Stimulated activated CD8-positive, alpha-beta memory T cell treated with anti-CD3 and anti-CD28 coated beads, Interleukin-2, amount 100 ng/mL, for 1 hour (primary cell): ENCODE measurements around the gene FOXF1.

Experiments
- DNase-seq, 2 donors: peaks; one replicate each; pipeline ENCODE4 v3.0.0-alpha.2; 2020; ENCODE audit warnings: low read depth in 2 of 2

FOXF1 gene

GRCh38 chr16:86516623-86517003, 6.3 kb downstream of the FOXF1 start:
- no peak for DNase-seq

DNA sequence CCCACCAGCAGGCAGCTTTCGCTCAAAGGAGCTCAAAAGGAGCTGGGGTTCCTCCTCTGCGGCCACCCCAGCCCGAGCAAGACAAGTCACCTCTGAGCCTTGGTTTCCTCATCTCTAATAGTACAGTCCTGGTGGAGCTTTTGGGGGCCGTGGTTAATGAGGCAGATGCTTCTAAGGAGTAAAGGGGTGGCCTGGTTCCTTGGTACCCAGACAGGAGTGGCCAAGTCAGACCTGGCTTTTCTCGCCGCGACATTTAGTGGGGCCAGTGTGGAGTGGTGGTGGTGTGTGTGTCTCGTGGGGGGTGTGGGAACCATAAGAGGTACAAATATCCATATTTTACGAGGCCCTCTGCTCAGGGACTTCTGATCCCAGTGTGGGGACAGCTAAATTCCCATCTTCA, 6.7 kb downstream of the FOXF1 start:
- DNase-seq, result no peak

DNA sequence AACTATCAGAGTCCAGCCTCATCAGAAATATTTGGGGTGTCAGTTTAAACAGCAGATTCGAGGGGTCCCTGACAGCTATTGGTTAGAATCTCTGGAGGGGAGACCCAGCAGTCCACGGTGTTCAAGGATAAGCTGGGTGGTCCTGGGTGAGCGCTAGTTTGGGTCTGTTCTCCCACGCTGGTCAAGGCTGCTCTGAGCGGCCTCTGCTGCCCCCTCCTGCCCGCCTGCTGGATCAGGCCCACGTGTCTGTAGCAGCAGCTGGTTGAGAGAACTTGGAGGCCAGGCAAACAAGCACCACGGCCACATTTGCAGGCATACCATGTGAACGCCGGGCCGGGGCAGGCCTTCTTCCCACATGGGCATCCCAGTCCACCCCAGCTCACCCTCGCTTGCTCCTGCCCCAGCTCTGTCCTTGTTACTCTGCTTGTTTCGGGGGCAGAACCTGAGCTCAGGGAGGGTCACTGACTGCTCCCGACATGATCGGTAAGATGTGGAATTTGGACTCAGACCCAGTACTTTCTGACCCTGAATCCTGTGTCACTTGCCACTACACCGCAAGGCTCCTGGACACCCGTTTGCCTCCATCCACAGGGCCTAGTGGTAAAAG, 7.4 kb downstream of the FOXF1 start:
- no peak for DNase-seq

DNA sequence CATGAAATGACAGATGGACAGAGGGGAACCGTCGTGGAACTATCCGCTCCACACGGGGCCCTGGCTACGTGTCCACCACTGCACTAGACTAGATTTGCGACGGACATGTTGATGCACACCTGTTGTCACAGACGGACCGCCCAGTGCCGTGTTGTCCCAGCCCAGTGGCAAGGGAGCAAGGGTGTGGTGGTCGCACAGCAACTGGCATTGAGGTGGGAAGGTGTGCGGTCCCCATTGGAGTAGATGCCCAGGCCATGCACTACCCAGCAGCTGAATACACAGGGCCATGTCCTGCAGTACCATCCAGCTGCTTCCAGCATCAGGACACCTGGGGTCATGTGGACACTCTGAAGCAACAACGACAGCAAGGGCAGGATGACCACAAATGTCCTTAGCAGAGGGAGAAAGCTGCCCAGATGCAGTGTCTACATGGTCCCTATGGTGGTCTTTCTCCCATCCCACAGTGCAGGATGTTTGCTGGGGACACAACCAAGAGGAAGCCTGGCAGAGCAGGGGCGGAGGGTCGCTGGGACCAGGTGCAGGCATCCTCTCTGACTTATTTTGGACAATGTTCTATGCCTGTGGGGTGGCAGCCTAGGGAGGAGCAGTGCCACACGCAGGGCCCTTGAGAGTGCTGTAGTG, 8.8 kb downstream of the FOXF1 start:
- no peak for DNase-seq

GRCh38 chr16:86519649-86520316, 9.5 kb downstream of the FOXF1 start:
- DNase-seq, result peak; percentile 16 to 41

- no peak for DNase-seq
These were observed 10.2 kb downstream of the FOXF1 start for GRCh38 chr16:86520317-86521210.

DNA sequence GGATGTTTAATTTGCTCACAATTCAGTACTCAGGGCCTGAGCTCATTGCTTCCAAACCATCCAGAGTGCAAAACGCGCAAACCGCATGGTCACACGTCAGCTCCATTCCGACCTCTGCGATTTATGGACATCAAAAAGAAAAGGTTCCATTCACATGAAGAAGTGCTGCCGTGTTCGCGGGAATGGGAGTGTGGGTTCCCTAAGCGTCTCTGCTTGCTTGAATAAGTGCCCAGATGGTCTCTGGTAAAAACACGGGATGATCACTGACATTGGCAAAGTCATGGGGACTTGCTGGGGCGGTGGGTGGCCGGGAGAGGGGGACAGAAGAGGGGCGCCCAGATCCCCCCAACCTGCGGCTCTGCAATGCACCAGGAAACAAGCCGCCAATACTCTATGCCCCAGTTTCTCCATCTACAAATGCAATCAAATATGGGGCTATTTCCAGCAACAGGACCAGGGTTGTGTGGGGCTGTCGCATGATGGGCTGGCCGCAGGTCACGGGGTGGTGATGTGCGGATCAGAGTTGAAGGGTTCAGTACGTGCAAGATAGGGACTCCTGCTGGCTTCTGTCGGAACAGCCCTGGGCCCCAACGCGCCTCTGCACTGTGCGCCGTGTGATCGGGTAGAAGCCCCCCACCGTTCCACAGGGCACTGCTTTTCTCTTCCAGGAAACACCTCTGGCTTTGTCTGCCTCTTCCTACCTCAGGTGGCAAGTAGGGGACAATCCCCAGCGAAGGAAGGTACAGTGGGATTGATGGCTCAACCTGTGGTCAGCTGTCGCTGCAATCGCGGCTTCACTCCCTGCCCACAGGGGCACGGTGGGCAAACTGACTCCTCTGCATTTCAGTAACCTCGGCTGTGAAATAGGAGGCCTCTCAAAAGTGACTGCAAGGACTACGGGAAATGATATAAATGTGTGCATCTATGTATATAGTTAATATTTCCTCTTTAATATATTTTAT, 11.2 kb downstream of the FOXF1 start:
- no peak for DNase-seq

DNA sequence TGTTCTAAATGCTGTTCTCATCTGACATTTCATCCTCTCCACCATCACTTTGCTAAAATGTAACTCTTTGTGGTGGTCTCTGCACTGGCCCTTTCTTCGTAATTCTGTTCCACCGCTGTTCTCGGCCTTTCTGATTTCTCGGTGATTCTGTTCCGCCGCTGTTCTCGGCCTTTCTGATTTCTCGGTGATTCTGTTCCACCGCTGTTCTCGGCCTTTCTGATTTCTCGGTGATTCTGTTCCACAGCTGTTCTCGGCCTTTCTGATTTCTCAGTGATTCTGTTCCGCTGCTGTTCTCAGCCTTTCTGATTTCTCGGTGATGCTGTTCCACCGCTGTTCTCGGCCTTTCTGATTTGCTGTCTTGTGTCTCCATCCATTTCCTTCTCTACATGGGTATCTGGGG, 12.3 kb downstream of the FOXF1 start:
- no peak for DNase-seq

- DNase-seq, result no peak
These were observed 12.9 kb downstream of the FOXF1 start for GRCh38 chr16:86523166-86523740.

- DNase-seq, result no peak
These were observed 13.7 kb downstream of the FOXF1 start for GRCh38 chr16:86524029-86524428.

DNA sequence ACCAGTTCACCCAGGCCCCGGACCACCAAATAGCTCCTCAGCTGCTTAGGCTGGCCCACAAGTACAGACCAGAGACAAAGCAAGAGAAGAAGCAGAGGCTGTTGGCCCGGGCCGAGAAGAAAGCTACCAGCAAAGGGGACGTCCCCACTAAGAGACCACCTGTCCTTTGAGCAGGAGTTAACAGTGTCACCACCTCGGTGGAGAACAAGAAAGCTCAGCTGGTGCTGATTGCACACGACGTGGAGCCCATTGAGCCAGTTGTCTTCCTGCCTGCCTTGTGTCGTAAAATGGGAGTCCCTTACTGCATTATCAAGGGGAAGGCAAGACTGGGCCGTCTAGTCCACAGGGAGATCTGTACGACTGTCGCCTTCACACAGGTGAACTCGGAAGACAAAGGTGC, 15.4 kb downstream of the FOXF1 start:
- no peak for DNase-seq

GRCh38 chr16:86527366-86527765, 17.0 kb downstream of the FOXF1 start:
- DNase-seq, result no peak

- DNase-seq, result no peak
These were observed 18.0 kb downstream of the FOXF1 start for GRCh38 chr16:86528061-86528929.

DNA sequence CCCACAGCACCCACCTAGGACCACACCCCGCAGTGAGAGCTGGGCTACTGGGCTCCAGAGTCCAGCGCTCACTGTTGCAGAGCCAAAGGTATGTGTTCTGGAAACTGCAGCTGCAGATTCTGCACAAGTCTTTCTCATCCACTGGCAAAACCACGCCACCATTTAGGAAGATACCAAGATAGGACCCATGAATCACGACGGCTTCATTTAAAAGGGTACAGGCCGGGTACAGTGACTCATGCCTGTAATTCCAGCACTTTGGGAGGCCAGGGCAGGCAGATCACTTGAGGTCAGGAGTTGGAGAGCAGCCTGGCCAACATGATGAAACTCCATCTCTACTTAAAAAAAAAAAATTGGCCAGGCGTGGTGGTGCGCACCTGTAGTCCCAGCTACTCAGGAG, 18.8 kb downstream of the FOXF1 start:
- DNase-seq, result no peak

DNA sequence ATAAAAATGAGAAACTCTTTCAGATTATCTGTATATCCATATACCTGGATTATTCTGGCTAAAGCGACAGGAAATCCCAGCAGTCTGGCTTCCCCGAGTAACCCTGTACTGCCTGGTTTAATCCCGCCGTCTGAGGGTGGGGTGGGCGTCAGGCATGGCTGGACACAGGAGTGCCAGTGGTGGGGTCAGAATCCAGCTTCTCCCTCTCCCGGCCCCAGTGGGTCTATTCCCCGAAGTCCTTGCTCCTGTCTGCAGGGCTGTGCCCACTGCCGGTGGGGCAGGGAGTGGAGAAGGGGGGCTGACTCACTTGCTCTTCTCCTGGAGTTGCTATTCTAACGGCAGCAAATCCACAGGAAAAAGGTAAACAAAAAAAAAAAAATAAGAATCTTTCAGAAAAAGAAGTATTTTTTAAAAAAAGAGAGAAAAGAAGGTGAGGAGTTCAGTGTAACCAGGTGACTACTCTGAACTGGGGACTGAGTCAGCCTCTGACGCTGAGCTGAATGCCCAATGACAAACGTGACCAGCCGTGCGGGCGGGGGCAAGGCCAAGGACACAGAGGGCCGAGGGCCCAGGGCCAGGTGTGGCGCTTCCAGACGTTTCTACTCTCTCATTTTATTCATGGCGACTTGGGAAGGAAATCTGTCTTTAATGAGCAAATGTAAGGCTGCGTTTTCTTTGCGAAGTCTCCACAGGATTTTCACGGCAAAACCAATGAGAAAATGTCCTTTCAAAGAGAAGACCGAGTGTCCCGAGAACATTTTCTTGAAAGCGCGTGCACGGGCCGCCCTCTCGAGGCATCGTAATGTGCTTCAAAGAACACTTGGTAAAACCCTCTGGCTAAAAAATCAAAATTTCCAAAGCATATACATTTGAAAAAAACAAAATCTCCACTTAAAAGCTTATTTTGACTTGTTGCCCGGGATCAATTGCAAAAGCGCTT, 20.2 kb downstream of the FOXF1 start:
- DNase-seq, result no peak

GRCh38 chr16:86531191-86531545, 20.8 kb downstream of the FOXF1 start:
- DNase-seq, result no peak

DNA sequence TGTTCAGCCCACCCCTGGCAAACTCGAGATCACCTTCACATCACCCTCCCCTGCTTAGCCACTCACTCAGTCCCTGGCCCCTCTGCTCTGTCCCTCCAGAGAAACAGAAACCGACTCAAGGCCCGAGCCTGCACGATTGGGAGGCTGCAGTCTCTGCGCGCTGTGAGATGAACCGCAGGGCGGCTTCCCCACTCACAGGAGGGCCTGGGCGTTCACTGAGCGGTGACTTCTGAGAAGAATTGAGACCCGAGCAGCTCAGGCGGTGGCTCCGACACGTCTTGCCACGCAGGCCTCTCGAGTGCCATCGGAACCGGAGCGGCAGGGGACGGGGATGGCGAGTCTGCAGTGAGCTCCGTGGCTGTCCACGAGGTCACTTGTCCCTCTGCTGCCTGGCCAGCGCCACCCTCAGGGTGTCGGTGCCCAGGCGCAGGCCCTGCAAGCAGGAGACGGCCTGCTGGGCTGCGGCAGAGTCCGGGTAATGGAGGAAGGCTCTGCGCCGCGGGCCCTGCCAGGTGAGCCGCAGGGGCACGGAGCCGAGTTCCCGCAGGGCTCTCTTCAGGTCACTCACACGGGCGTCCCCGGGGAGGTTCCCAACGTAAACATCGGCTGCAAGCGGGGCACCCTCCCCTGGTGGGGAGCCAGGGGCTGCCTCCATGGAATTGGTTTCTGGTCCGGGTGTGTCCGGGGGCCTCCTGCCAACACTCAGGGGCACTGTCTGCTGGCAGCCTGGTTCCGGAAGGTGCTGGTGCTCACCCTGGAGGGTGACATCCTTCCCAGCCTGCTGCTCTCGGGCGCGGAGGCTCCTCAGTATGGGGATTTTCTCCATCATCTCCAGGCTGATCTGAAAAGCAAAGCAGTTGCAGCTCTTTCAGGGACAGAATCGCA, 21.6 kb downstream of the FOXF1 start:
- DNase-seq, result no peak

- DNase-seq, result no peak
These were observed 22.1 kb downstream of the FOXF1 start for GRCh38 chr16:86532526-86532815.
